Right lobe of liver (tissue), 4 donors: ENCODE measurements around the gene NEUROG1.
A peak's percentile ranks its signal among the peaks of the same experiment; 100 is the strongest.

Source experiments
- CTCF ChIP-seq, 4 donors: fragments of 200-600 bp in 3 of 4; fragments of 450-650 bp in 1 of 4; IDR thresholded peaks; one replicate each; pipeline versions ENCODE4 v1.5.1 to v1.8.0; 2016 to 2022; ENCODE audit warnings: antibody characterized with exemption in 4 of 4, mild to moderate bottlenecking in 2 of 4
- POLR2A ChIP-seq: fragments of 450-650 bp; IDR thresholded peaks from one replicate; pipeline ENCODE4 v1.6.1; 2017; ENCODE audit warnings: antibody characterized with exemption, mild to moderate bottlenecking
- donor health status: DM: no; HTN: no; CAD: no.
- donor health status: DM: no; HTN: no; CAD: no.
- donor health status: DM: no; HTN: yes; CAD: no.

GRCh38 chr5:135551593-135552447 is 16.1 kb upstream of the NEUROG1 start:
- TF ChIP-seq CTCF (IDR thresholded peaks at IDR 0.05): peak; percentile 78 to 90 (median 85)
- TF ChIP-seq POLR2A: no peak
